ENCODE data around the gene HID1. TPM values are rescaled to one million over a fixed set of nuclear protein-coding genes. Genes with fewer than 3 reads are reported as not detected.

The HID1 gene
- total RNA-seq, 6 experiments from 2014 or later = 0.40 to 0.96 (median 0.56) TPM

DNA sequence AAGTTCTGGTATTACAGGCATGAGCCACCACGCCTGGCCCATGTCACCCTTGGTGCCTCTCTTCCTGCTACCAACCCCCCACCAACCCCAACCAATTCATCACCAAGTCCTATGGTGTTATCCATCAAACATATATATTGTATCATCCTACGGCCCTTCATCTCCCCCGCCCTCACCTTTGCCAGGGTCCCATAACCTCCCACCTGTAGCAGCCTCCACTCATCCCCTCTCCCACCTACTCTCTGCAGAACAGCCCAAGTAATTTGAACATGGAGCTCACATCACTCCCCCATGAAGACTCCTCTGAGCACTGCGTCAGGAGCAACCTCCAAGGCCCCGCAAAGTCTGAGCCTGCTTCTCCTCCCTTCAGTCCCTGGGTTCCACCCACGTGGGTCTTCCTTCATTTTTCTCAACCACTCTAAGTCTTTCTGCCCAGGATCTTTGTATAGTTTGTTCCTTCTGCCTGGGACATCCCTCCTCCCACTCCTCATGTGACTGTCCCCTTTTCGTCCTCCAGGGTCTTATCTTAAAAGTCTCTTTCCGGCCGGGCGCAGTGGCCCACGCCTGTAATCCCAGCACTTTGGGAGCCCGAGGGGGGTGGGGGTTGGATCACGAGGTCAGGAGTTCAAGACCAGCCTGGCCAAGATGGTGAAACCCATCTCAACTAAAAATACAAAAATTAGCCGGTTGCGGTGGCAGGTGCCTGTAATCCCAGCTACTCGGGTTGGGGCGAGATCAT, 7.0 kb upstream of the HID1 start:
- Mint-ChIP-seq H3K9me3 (no peaks in the 10 kb centered on the region), H3K27me3 (ENCODE audit: insufficient read depth) (peaks cover 6% of the 10 kb centered on the region), H3K4me3 (no peak overlapping the region), H3K36me3 (ENCODE audit: low read depth) (no peaks in the 10 kb centered on the region), H3K27ac (no peak overlapping the region), H3K4me1 (ENCODE audit: low read depth) (peaks cover 10% of the 10 kb centered on the region)
- no peak for DNase-seq
- TF ChIP-seq, protein P1, sequence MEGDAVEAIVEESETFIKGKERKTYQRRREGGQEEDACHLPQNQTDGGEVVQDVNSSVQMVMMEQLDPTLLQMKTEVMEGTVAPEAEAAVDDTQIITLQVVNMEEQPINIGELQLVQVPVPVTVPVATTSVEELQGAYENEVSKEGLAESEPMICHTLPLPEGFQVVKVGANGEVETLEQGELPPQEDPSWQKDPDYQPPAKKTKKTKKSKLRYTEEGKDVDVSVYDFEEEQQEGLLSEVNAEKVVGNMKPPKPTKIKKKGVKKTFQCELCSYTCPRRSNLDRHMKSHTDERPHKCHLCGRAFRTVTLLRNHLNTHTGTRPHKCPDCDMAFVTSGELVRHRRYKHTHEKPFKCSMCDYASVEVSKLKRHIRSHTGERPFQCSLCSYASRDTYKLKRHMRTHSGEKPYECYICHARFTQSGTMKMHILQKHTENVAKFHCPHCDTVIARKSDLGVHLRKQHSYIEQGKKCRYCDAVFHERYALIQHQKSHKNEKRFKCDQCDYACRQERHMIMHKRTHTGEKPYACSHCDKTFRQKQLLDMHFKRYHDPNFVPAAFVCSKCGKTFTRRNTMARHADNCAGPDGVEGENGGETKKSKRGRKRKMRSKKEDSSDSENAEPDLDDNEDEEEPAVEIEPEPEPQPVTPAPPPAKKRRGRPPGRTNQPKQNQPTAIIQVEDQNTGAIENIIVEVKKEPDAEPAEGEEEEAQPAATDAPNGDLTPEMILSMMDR (IDR thresholded peaks at IDR 0.05) = no peak

GRCh38 chr17:74978240-74978639, 5.7 kb upstream of the HID1 start:
- Mint-ChIP-seq H3K27ac (no peak overlapping the region), H3K27me3 (ENCODE audit: insufficient read depth) (peaks cover 13% of the 10 kb centered on the region), H3K4me3 (no peak overlapping the region), H3K4me1 (ENCODE audit: low read depth) (peaks cover 10% of the 10 kb centered on the region), H3K9me3 (no peaks in the 10 kb centered on the region; the same call in 1 of the 2 replicates), H3K36me3 (ENCODE audit: low read depth) (no peaks in the 10 kb centered on the region)
- TF ChIP-seq, protein P1 (IDR thresholded peaks at IDR 0.05) = no peak
- no peak for DNase-seq

DNA sequence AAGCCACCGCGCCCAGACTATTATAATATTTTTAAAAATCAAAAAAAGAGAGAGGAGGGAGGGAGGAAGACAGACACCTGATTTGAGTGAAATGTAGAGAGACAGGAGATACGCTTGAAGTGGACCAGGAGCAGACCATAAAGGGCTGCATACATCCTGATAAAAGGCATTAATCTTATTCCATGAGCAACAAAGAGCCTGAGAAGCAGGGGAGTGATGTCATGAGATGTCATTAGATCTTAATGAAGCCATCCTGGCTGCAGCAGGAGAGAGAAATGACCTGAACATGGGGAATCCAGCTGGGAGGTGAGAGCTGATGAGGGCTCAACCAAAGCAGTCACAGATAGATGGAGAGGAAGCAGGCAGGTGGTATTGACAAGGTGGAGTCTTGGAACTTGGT, 5.2 kb upstream of the HID1 start:
- TF ChIP-seq, protein P1 (IDR thresholded peaks at IDR 0.05) = no peak
- DNase-seq = no peak
- Mint-ChIP-seq H3K27me3 (ENCODE audit: insufficient read depth) (peaks cover 17% of the 10 kb centered on the region), H3K4me1 (ENCODE audit: low read depth) (peaks cover 15% of the 10 kb centered on the region), H3K9me3 (no peaks in the 10 kb centered on the region; the same call in 1 of the 2 replicates), H3K4me3 (no peak overlapping the region), H3K27ac (no peak overlapping the region), H3K36me3 (ENCODE audit: low read depth) (peaks cover 4% of the 10 kb centered on the region; the same call in 1 of the 2 replicates)

GRCh38 chr17:74975943-74976342, 3.4 kb upstream of the HID1 start:
- TF ChIP-seq, protein P1 (IDR thresholded peaks at IDR 0.05) = no peak
- peaks cover 5% of the 10 kb centered on the region; the same call in 1 of the 2 replicates for H3K36me3 Mint-ChIP-seq (ENCODE audit: low read depth)
- H3K4me1 Mint-ChIP-seq (ENCODE audit: low read depth) = peaks cover 7% of the 10 kb centered on the region
- no peak overlapping the region for H3K4me3 Mint-ChIP-seq
- H3K27ac Mint-ChIP-seq = no peak overlapping the region
- peaks cover 21% of the 10 kb centered on the region for H3K27me3 Mint-ChIP-seq (ENCODE audit: insufficient read depth)
- no peaks in the 10 kb centered on the region; the same call in 1 of the 2 replicates for H3K9me3 Mint-ChIP-seq
- no peak for DNase-seq

GRCh38 chr17:74972973-74973328, 392 bp upstream of the HID1 start:
- TF ChIP-seq, protein P1 (IDR thresholded peaks at IDR 0.05) = no peak
- peaks cover 26% of the 10 kb centered on the region for H3K27me3 Mint-ChIP-seq (ENCODE audit: insufficient read depth)
- DNase-seq = no peak
- H3K36me3 Mint-ChIP-seq (ENCODE audit: low read depth) = peaks cover 5% of the 10 kb centered on the region; the same call in 1 of the 2 replicates
- H3K4me1 Mint-ChIP-seq (ENCODE audit: low read depth) = peaks cover 7% of the 10 kb centered on the region
- H3K9me3 Mint-ChIP-seq = no peaks in the 10 kb centered on the region; the same call in 1 of the 2 replicates
- H3K27ac Mint-ChIP-seq = no peak overlapping the region
- H3K4me3 Mint-ChIP-seq = peak overlapping the region; percentile 63
